HCT116 (cell line): ENCODE measurements around the gene APOL4. TPM values are rescaled to one million over a fixed set of nuclear protein-coding genes. Genes with fewer than 3 reads are reported as not detected.

Experiments
- ATAC-seq: fragments of 200-7000 bp; cut with Tn5 transposase; 2 replicates; pipeline ENCODE4 v1.9.1; 2020; ENCODE audit warnings: mild to moderate bottlenecking, moderate library complexity
- BruUV-seq: library from RNA; stranded (reverse); fragments of 400-500 nt; replicated peaks from 2 replicates; lab custom pipeline; 2021; lab: Mats Ljungman, UMichigan
- CTCF ChIA-PET: fragments of 300-600 bp; sonication (Branson Sonifier 250); formaldehyde crosslinking; loops from one replicate; lab custom pipeline; 2021; ENCODE audit warnings: antibody characterized with exemption; lab: Charles Lee
- POLR2A ChIA-PET: fragments of 300-600, 350-600 bp; sonication (Branson Sonifier 250); formaldehyde crosslinking; loops from one replicate; lab custom pipeline; 2021; ENCODE audit warnings: antibody characterized with exemption; lab: Charles Lee
- RAD21 ChIA-PET, 2 experiments: fragments of 300-600 bp; sonication (Branson Sonifier 250); formaldehyde crosslinking; loops; one replicate each; lab custom pipeline; 2023; ENCODE audit warnings: low total read pairs in 2 of 2; ENCODE audit not compliant: uncharacterized antibody in 2 of 2, unreplicated experiment in 2 of 2, low non-redundant PET in 1 of 2; lab: Charles Lee
- DNase-seq: peaks from one replicate; pipeline ENCODE4 v3.0.0-alpha.2; 2010; ENCODE audit warnings: low read depth, low spot score
- H2AFZ ChIP-seq: fragments of 200-600 bp; shearing (Covaris generic), sonication (generic); 2 replicates; pipeline ENCODE4 v1.6.1; 2017; ENCODE audit warnings: low read depth, mixed run types, mixed read lengths, antibody characterized with exemption, low read length; ENCODE audit not compliant: poor library complexity, severe bottlenecking
- H3K27ac ChIP-seq: 2 replicates; pipeline ENCODE4 v1.5.1; 2012; ENCODE audit warnings: low read depth, low read length
- H3K27me3 ChIP-seq: fragments of 200-600 bp; sonication (generic); 2 replicates; pipeline ENCODE4 v1.6.1; 2016; ENCODE audit warnings: mixed run types, low read length, mixed read lengths; ENCODE audit not compliant: insufficient read depth
- H3K36me3 ChIP-seq, 2 experiments: fragments of 200-500 bp in 1 of 2; fragments of 200-600 bp in 1 of 2; sonication (Bioruptor generic) in 1 of 2; sonication (generic) in 1 of 2; 2 replicates each; pipeline versions ENCODE4 v1.5.1 to v1.6.1; 2014 to 2016; ENCODE audit warnings: low read length in 2 of 2, inconsistent platforms in 1 of 2, mixed read lengths in 1 of 2, mixed run types in 1 of 2; ENCODE audit not compliant: insufficient read depth in 2 of 2, control insufficient read depth in 1 of 2
- H3K4me1 ChIP-seq, 2 experiments: fragments of 200-600 bp in 1 of 2; sonication (generic) in 1 of 2; 2 replicates each; pipeline versions ENCODE4 v1.5.1 to v1.6.1; 2012 to 2017; ENCODE audit warnings: low read length in 2 of 2, inconsistent platforms in 1 of 2, mild to moderate bottlenecking in 1 of 2, mixed read lengths in 1 of 2, mixed run types in 1 of 2, moderate library complexity in 1 of 2; ENCODE audit not compliant: insufficient read depth in 2 of 2, control insufficient read depth in 1 of 2
- H3K4me2 ChIP-seq: fragments of 200-600 bp; sonication (generic); 2 replicates; pipeline ENCODE4 v1.6.1; 2017; ENCODE audit warnings: mixed run types, low read length, mixed read lengths
- H3K4me3 ChIP-seq, 2 experiments: fragments of 200-600 bp in 1 of 2; sonication (generic) in 1 of 2; replicated peaks in 1 of 2; 2 replicates each; pipeline ENCODE4 v1.5.1; 2011 to 2016; ENCODE audit warnings: low read length in 2 of 2, control low read depth in 1 of 2, low read depth in 1 of 2, mild to moderate bottlenecking in 1 of 2, mixed read lengths in 1 of 2, mixed run types in 1 of 2
- H3K79me2 ChIP-seq: fragments of 200-600 bp; sonication (generic); 2 replicates; pipeline ENCODE4 v1.6.1; 2017; ENCODE audit warnings: mild to moderate bottlenecking, mixed run types, low read length, moderate library complexity, mixed read lengths; ENCODE audit not compliant: insufficient read depth
- H3K9ac ChIP-seq: fragments of 200-600 bp; sonication (generic); 2 replicates; pipeline ENCODE4 v1.6.1; 2016; ENCODE audit warnings: low read length, mixed read lengths
- H3K9me2 ChIP-seq: fragments of 200-600 bp; sonication (generic), shearing (Covaris generic); 2 replicates; pipeline ENCODE4 v1.6.1; 2017; ENCODE audit warnings: mixed run types, mild to moderate bottlenecking, moderate library complexity; ENCODE audit not compliant: insufficient read depth
- H3K9me3 ChIP-seq, 2 experiments: fragments of 200-500 bp in 1 of 2; fragments of 200-600 bp in 1 of 2; sonication (Bioruptor generic) in 1 of 2; sonication (generic) in 1 of 2; 2 replicates each; pipeline ENCODE4 v1.6.1; 2014 to 2017; ENCODE audit warnings: low read length in 2 of 2, mixed read lengths in 2 of 2, inconsistent platforms in 1 of 2, low read depth in 1 of 2, mild to moderate bottlenecking in 1 of 2, mixed run types in 1 of 2, moderate library complexity in 1 of 2; ENCODE audit not compliant: control insufficient read depth in 1 of 2, insufficient read depth in 1 of 2
- H4K20me1 ChIP-seq: fragments of 200-600 bp; sonication (generic), shearing (Covaris generic); 2 replicates; pipeline ENCODE4 v1.6.1; 2017; ENCODE audit warnings: mixed run types, mild to moderate bottlenecking, moderate library complexity; ENCODE audit not compliant: insufficient read depth
- CBX3 ChIP-seq: IDR thresholded peaks from 2 replicates; pipeline ENCODE4 v1.6.1; 2012; ENCODE audit warnings: low read depth
- CEBPB ChIP-seq: IDR thresholded peaks from 2 replicates; pipeline ENCODE4 v1.6.1; 2012; ENCODE audit warnings: low read depth
- CTCF ChIP-seq, 3 experiments: fragments of 200-600 bp in 1 of 3; sonication (generic) in 1 of 3; IDR thresholded peaks in 2 of 3; conservative IDR thresholded peaks in 1 of 3; 2 replicates each; pipeline ENCODE4 v1.5.1; 2012 to 2017; ENCODE audit warnings: low read depth in 2 of 3, low read length in 2 of 3, antibody characterized with exemption in 1 of 3, borderline replicate concordance in 1 of 3, control low read depth in 1 of 3, mild to moderate bottlenecking in 1 of 3, mixed read lengths in 1 of 3, mixed run types in 1 of 3, moderate library complexity in 1 of 3; ENCODE audit not compliant: insufficient read depth in 1 of 3
- EGR1 ChIP-seq: IDR thresholded peaks from 2 replicates; pipeline ENCODE4 v1.6.1; 2012; ENCODE audit warnings: low read depth
- EZH2 ChIP-seq: fragments of 200-600 bp; sonication (generic); IDR thresholded peaks from 2 replicates; pipeline ENCODE4 v1.6.1; 2017; ENCODE audit warnings: antibody characterized with exemption, mixed run types
- EZH2phosphoT487 ChIP-seq: fragments of 200-600 bp; IDR thresholded peaks from 2 replicates; pipeline ENCODE4 v1.6.1; 2018; ENCODE audit warnings: antibody characterized with exemption, borderline replicate concordance
- FOSL1 ChIP-seq: IDR thresholded peaks from 2 replicates; pipeline ENCODE4 v1.6.1; 2012; ENCODE audit warnings: low read depth
- JUND ChIP-seq: IDR thresholded peaks from 2 replicates; pipeline ENCODE4 v1.6.1; 2012
- RAD21 ChIP-seq: IDR thresholded peaks from 2 replicates; pipeline ENCODE4 v1.6.1; 2012; ENCODE audit warnings: low read depth, mild to moderate bottlenecking
- REST ChIP-seq: IDR thresholded peaks from 2 replicates; pipeline ENCODE4 v1.6.1; 2012; ENCODE audit warnings: low read depth
- SIN3A ChIP-seq: IDR thresholded peaks from 2 replicates; pipeline ENCODE4 v1.6.1; 2012; ENCODE audit warnings: low read depth
- SP1 ChIP-seq: IDR thresholded peaks from 2 replicates; pipeline ENCODE4 v1.6.1; 2012; ENCODE audit warnings: low read depth
- YY1 ChIP-seq: IDR thresholded peaks from 2 replicates; pipeline ENCODE4 v1.6.1; 2011; ENCODE audit warnings: low read length, low read depth, moderate library complexity, mild to moderate bottlenecking; ENCODE audit not compliant: insufficient replicate concordance; ENCODE audit errors: extremely low read depth
- ZFX ChIP-seq: fragments of 450-650 bp; IDR thresholded peaks from 2 replicates; pipeline ENCODE4 v1.6.1; 2017
- intact Hi-C: fragments of 100-400 bp; cut with micrococcal nuclease; formaldehyde crosslinking; loops from 2 replicates; pipeline ENCODE4 v1.10.0; 2022
- total RNA-seq: library from RNA; stranded (reverse); gene quantifications from one replicate; pipeline ENCODE4 v1.2.1, GENCODE V29; 2021; ENCODE audit not compliant: unreplicated experiment

APOL4 gene
- total RNA-seq, 1 experiment from 2014 or later = not detected

GRCh38 chr22:36141481-36141880 is 60.1 kb downstream of the APOL4 start:
- intact Hi-C loops = loop anchor here (10.0 kb wide), 1 partner anchor 83 kb away; no protein-coding TSS in a partner anchor
- no peak for TF ChIP-seq CBX3
- no peak for TF ChIP-seq SIN3A
- TF ChIP-seq EGR1 = no peak
- TF ChIP-seq RAD21 = no peak
- no peak for TF ChIP-seq EZH2phosphoT487
- no peak for TF ChIP-seq CTCF (IDR thresholded peaks at IDR 0.05 in 2 of 3, conservative IDR thresholded peaks at IDR 0.05 in 1 of 3; ENCODE audit: borderline replicate concordance in 1 of 3, insufficient read depth in 1 of 3, low read depth in 2 of 3, low read length in 2 of 3)
- no peak for TF ChIP-seq JUND
- no peak for TF ChIP-seq EZH2
- no peak for TF ChIP-seq REST
- no peak for TF ChIP-seq CEBPB
- TF ChIP-seq SP1 = no peak
- no peak for TF ChIP-seq ZFX
- TF ChIP-seq YY1 = no peak
- no peak for TF ChIP-seq FOSL1
- no TSS peak for BruUV-seq
- RAD21 ChIA-PET = no interaction called here
- Histone ChIP-seq H3K27me3 (peaks cover 14% of the 10 kb centered on the region; the same call in 1 of the 2 replicates), H3K36me3 (no peaks in the 10 kb centered on the region), H3K9me3 (no peaks in the 10 kb centered on the region), H2AFZ (no peak overlapping the region), H4K20me1 (no peaks in the 10 kb centered on the region), H3K4me3 (no peak overlapping the region), H3K79me2 (no peaks in the 10 kb centered on the region), H3K9ac (no peak overlapping the region), H3K9me2 (no peaks in the 10 kb centered on the region), H3K4me2 (no peak overlapping the region), H3K4me1 (no peaks in the 10 kb centered on the region), H3K27ac (no peak overlapping the region)
- ATAC-seq = no peak
- CTCF ChIA-PET = interaction anchor here (1.2 kb wide), 1 partner anchor 76 kb away, joined by 3 read pairs; no protein-coding TSS in a partner anchor
- DNase-seq = no peak
- POLR2A ChIA-PET = no interaction called here

Other genes with a start within 250 kb of the APOL4 start
- 83.9 TPM for gene RBFOX2, start 173.0 kb downstream of the APOL4 start, total RNA-seq
- gene APOL3, start 41.1 kb downstream of the APOL4 start, total RNA-seq = 0.49 TPM
- gene APOL2, start 37.7 kb upstream of the APOL4 start, total RNA-seq = 9.9 TPM
- gene APOL1, start 51.3 kb upstream of the APOL4 start, total RNA-seq = 0.30 TPM
- 258 TPM for gene MYH9, start 186.2 kb upstream of the APOL4 start, total RNA-seq